Measurements from ENCODE around the gene PRKRA.
"Not testable (repeated sequence)": the region's sequence is repeated elsewhere in the genome, so short reads cannot be mapped to it uniquely, and the experiment has no call there.

PRKRA gene

DNA sequence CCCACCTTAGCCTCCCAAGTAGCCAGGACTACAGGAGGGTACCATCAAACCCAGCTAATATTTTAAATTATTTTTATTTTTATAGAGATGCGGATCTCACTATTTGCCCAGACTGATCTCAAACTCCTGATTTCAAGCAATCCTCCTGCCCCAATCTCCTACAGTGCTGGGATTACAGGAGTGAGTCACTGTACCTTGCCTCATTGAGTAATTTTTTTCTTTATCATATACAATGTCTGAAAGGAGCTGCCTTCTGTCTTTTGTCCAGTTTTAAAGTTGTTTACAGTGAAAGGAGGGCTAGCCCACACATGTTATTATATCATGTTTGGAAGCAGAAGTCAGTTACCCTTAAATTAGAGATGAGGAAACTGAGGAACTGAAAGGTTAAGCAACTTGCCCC is 32.5 kb downstream of the PRKRA start:
- no peak for FAIRE-seq
- DNase-seq (ENCODE audit: insufficient read length, low spot score), result no peak
- no peak for TF ChIP-seq PAX5 (IDR thresholded peaks at IDR 0.05; ENCODE audit: insufficient read depth, low read length, severe bottlenecking)
- no peak for TF ChIP-seq SPI1 (IDR thresholded peaks at IDR 0.05; ENCODE audit: low read depth, low read length)
- TF ChIP-seq TAF1 (IDR thresholded peaks at IDR 0.05; ENCODE audit: low read depth, low read length), result no peak
- no peak for TF ChIP-seq POLR2A (IDR thresholded peaks at IDR 0.05; ENCODE audit: low read depth, low read length)

DNA sequence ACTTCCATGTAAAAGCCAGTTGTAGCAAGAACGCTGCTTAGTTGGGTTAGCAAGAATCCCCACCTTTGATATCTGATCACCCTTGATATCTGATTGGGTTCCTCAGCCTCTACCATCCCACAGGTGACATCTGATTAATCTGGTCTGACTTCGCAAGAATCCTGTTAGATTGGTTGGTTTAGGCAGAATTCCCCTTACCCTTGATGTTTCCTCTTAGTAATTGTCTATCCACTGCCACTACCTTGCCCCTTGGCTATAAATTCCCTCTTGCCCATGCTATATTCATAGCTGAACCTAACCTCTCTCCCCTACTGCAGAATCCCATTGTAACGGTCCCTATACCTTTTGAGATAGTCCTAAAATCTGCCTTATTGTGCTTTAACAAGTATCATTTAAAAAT is 33.1 kb downstream of the PRKRA start:
- no peak for TF ChIP-seq PAX5 (IDR thresholded peaks at IDR 0.05; ENCODE audit: insufficient read depth, low read length, severe bottlenecking)
- no peak for FAIRE-seq
- DNase-seq (ENCODE audit: insufficient read length, low spot score), result no peak

DNA sequence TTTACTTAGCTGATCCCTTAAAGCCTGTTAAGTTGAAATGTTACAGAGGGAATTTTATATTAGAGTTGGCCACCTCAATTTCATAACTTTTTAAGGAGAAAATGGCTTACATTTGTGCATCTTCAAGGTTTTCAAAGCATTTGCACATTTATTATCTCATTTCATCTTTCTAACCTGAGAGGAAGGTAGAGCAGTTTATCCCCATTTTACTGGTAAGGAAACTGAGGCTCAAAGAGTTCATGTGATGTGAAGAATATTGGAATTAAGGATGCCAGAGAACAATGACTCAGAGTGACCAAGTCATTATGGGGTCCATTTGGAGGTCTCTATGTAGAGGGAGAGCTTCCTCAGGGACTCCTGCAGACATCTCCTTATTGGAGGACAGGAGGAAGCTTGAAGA is 35.0 kb downstream of the PRKRA start:
- FAIRE-seq, result no peak
- DNase-seq (ENCODE audit: insufficient read length, low spot score), result no peak
- no peak for TF ChIP-seq PAX5 (IDR thresholded peaks at IDR 0.05; ENCODE audit: insufficient read depth, low read length, severe bottlenecking)
- no peak for TF ChIP-seq POLR2A (IDR thresholded peaks at IDR 0.05; ENCODE audit: low read depth, low read length)
- no peak for TF ChIP-seq SPI1 (IDR thresholded peaks at IDR 0.05; ENCODE audit: low read depth, low read length)
- TF ChIP-seq TAF1 (IDR thresholded peaks at IDR 0.05; ENCODE audit: low read depth, low read length), result no peak
- no peak for TF ChIP-seq POLR2AphosphoS5 (IDR thresholded peaks at IDR 0.05; ENCODE audit: low read depth, low read length)
- TF ChIP-seq POU2F2 (IDR thresholded peaks at IDR 0.05; ENCODE audit: low read depth, low read length), result no peak

- FAIRE-seq (peak; percentile 98), DNase-seq (ENCODE audit: insufficient read length, low spot score) (peak; percentile 37)
- TF ChIP-seq PAX5 (IDR thresholded peaks at IDR 0.05; ENCODE audit: insufficient read depth, low read length, severe bottlenecking) (no peak), SPI1 (IDR thresholded peaks at IDR 0.05; ENCODE audit: low read depth, low read length) (no peak), POLR2A (IDR thresholded peaks at IDR 0.05; ENCODE audit: low read depth, low read length) (peak; percentile 53; the same call in 1 of the 2 replicates), POU2F2 (IDR thresholded peaks at IDR 0.05; ENCODE audit: low read depth, low read length) (peak; percentile 34; the same call in 1 of the 2 replicates), TAF1 (IDR thresholded peaks at IDR 0.05; ENCODE audit: low read depth, low read length) (no peak), POLR2AphosphoS5 (IDR thresholded peaks at IDR 0.05; ENCODE audit: low read depth, low read length) (peak; percentile 70; the same call in 1 of the 2 replicates)
These were observed 36.4 kb downstream of the PRKRA start for GRCh38 chr2:178414266-178415247.

GRCh38 chr2:178413472-178414265 is 37.3 kb downstream of the PRKRA start:
- DNase-seq (ENCODE audit: insufficient read length, low spot score), result peak; percentile 35
- peak; percentile 29; the same call in 1 of the 2 replicates for TF ChIP-seq TAF1 (IDR thresholded peaks at IDR 0.05; ENCODE audit: low read depth, low read length)
- TF ChIP-seq POLR2A (IDR thresholded peaks at IDR 0.05; ENCODE audit: low read depth, low read length), result peak; percentile 78
- TF ChIP-seq POU2F2 (IDR thresholded peaks at IDR 0.05; ENCODE audit: low read depth, low read length), result no peak
- no peak for TF ChIP-seq SPI1 (IDR thresholded peaks at IDR 0.05; ENCODE audit: low read depth, low read length)
- TF ChIP-seq PAX5 (IDR thresholded peaks at IDR 0.05; ENCODE audit: insufficient read depth, low read length, severe bottlenecking), result no peak
- TF ChIP-seq POLR2AphosphoS5 (IDR thresholded peaks at IDR 0.05; ENCODE audit: low read depth, low read length), result peak; percentile 64; the same call in 1 of the 2 replicates
- FAIRE-seq, result peak; percentile 62

GRCh38 chr2:178412453-178412852 is 38.5 kb downstream of the PRKRA start:
- not testable (repeated sequence) for DNase-seq (ENCODE audit: insufficient read length, low spot score); FAIRE-seq

- TF ChIP-seq POU2F2 (IDR thresholded peaks at IDR 0.05; ENCODE audit: low read depth, low read length) (no peak), POLR2AphosphoS5 (IDR thresholded peaks at IDR 0.05; ENCODE audit: low read depth, low read length) (no peak), POLR2A (IDR thresholded peaks at IDR 0.05; ENCODE audit: low read depth, low read length) (no peak), TAF1 (IDR thresholded peaks at IDR 0.05; ENCODE audit: low read depth, low read length) (no peak), PAX5 (IDR thresholded peaks at IDR 0.05; ENCODE audit: insufficient read depth, low read length, severe bottlenecking) (no peak), SPI1 (IDR thresholded peaks at IDR 0.05; ENCODE audit: low read depth, low read length) (no peak)
- DNase-seq (ENCODE audit: insufficient read length, low spot score) (no peak), FAIRE-seq (peak; percentile 13)
These were observed 38.9 kb downstream of the PRKRA start for GRCh38 chr2:178412047-178412446.

GRCh38 chr2:178409261-178409660 is 41.7 kb downstream of the PRKRA start:
- TF ChIP-seq PAX5 (IDR thresholded peaks at IDR 0.05; ENCODE audit: insufficient read depth, low read length, severe bottlenecking) (no peak), SPI1 (IDR thresholded peaks at IDR 0.05; ENCODE audit: low read depth, low read length) (no peak), POU2F2 (IDR thresholded peaks at IDR 0.05; ENCODE audit: low read depth, low read length) (no peak), POLR2A (IDR thresholded peaks at IDR 0.05; ENCODE audit: low read depth, low read length) (no peak), TAF1 (IDR thresholded peaks at IDR 0.05; ENCODE audit: low read depth, low read length) (no peak), POLR2AphosphoS5 (IDR thresholded peaks at IDR 0.05; ENCODE audit: low read depth, low read length) (no peak)
- FAIRE-seq (no peak), DNase-seq (ENCODE audit: insufficient read length, low spot score) (no peak)

DNA sequence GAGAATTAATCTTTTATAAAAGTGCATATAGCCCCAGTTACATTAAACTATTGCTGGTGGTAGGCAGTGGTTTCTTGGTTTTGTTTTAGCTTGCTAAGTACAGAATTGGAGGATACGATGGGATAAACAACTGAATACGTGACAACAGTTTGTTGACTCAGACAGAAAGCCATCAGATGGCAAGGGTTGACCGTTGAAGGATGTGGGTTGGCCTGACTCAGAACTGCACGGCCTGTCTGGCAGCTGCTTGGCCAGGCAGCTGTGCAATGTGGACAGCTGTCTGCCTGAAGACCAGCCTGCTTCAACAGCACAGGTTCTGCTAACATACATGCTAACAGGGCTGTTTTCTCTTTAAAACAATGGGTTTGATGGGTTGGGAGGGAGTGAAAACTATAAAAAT is 46.6 kb downstream of the PRKRA start:
- peak; percentile 91 for TF ChIP-seq POU2F2 (IDR thresholded peaks at IDR 0.05; ENCODE audit: low read depth, low read length)
- no peak for TF ChIP-seq SPI1 (IDR thresholded peaks at IDR 0.05; ENCODE audit: low read depth, low read length)
- TF ChIP-seq PAX5 (IDR thresholded peaks at IDR 0.05; ENCODE audit: insufficient read depth, low read length, severe bottlenecking), result no peak
- no peak for TF ChIP-seq TAF1 (IDR thresholded peaks at IDR 0.05; ENCODE audit: low read depth, low read length)
- TF ChIP-seq POLR2A (IDR thresholded peaks at IDR 0.05; ENCODE audit: low read depth, low read length), result no peak
- TF ChIP-seq POLR2AphosphoS5 (IDR thresholded peaks at IDR 0.05; ENCODE audit: low read depth, low read length), result peak; percentile 92
- FAIRE-seq (peak; percentile 100), DNase-seq (ENCODE audit: insufficient read length, low spot score) (peak; percentile 35)
